HepG2 (cell line): Measurements from ENCODE around the gene TRAP1. TPM values are rescaled to one million over a fixed set of nuclear protein-coding genes. Genes with fewer than 3 reads are reported as not detected.

Experiments used
- AFF4 ChIP-seq: sonication (generic); formaldehyde crosslinking; IDR thresholded peaks from 2 replicates; pipeline ENCODE4 v1.4.0; 2020; ENCODE audit warnings: missing genetic modification reagents
- ARID3A ChIP-seq: IDR thresholded peaks from 2 replicates; pipeline ENCODE4 v1.6.1; 2012; ENCODE audit warnings: low read depth, low read length, improper control_type of control experiment
- GATA4 ChIP-seq: sonication (generic); IDR thresholded peaks from 2 replicates; pipeline ENCODE4 v1.6.1; 2016; ENCODE audit warnings: antibody characterized with exemption, low read depth, borderline replicate concordance
- GPBP1L1 ChIP-seq: sonication (generic); formaldehyde crosslinking; IDR thresholded peaks from 2 replicates; pipeline ENCODE4 v1.5.0; 2020; ENCODE audit warnings: mild to moderate bottlenecking, missing genetic modification reagents
- HOXA5 ChIP-seq: sonication (generic); formaldehyde crosslinking; IDR thresholded peaks from 2 replicates; pipeline ENCODE4 v1.4.0; 2020; ENCODE audit warnings: missing genetic modification reagents
- KAT2B ChIP-seq: fragments of 150-350 bp; IDR thresholded peaks from 2 replicates; pipeline ENCODE4 v1.6.1; 2014; ENCODE audit warnings: low read depth, low read length, borderline replicate concordance
- LBX2 ChIP-seq: sonication (generic); formaldehyde crosslinking; IDR thresholded peaks from 2 replicates; pipeline ENCODE4 v1.5.0; 2020; ENCODE audit warnings: missing genetic modification reagents, mild to moderate bottlenecking, borderline replicate concordance
- TBX2 ChIP-seq: sonication (generic); formaldehyde crosslinking; IDR thresholded peaks from 2 replicates; pipeline ENCODE4 v1.5.0; 2020; ENCODE audit warnings: missing genetic modification reagents, mild to moderate bottlenecking, borderline replicate concordance
- ZHX1 ChIP-seq: sonication (generic); formaldehyde crosslinking; IDR thresholded peaks from 2 replicates; pipeline ENCODE4 v1.8.1; 2022; ENCODE audit warnings: low read depth, mild to moderate bottlenecking, missing genetic modification reagents
- ZIK1 ChIP-seq: sonication (generic); formaldehyde crosslinking; IDR thresholded peaks from 2 replicates; pipeline ENCODE4 v1.5.0; 2020; ENCODE audit warnings: mild to moderate bottlenecking, low read depth, missing genetic modification reagents, borderline replicate concordance
- ZNF280B ChIP-seq: sonication (generic); formaldehyde crosslinking; IDR thresholded peaks from 2 replicates; pipeline ENCODE4 v1.5.0; 2020; ENCODE audit warnings: missing genetic modification reagents, mild to moderate bottlenecking, borderline replicate concordance
- polyA plus RNA-seq, 8 experiments: library from polyadenylated mRNA; depleted of rRNA in 3 of 8; stranded (reverse) in 7 of 8; unstranded in 1 of 8; fragments of >200 nt; fragmentation: Illumina TruSeq in 4 of 8; extraction: Trizol in 4 of 8; gene quantifications; 2 replicates each; pipeline versions ENCODE4 v1.2.1 to v1.2.3, GENCODE V29; 2011 to 2016; ENCODE audit warnings: low read depth in 4 of 8, missing spikeins in 1 of 8, mixed read lengths in 1 of 8; ENCODE audit not compliant: insufficient read depth in 1 of 8
- total RNA-seq, 5 experiments: library from RNA; depleted of rRNA; stranded (reverse); fragments of >200 nt; fragmentation: Illumina TruSeq; extraction: Trizol; gene quantifications; 2 replicates each; pipeline ENCODE4 v1.2.3, GENCODE V29; 2016; ENCODE audit warnings: low read depth in 1 of 5

The TRAP1 gene
- total and polyA plus RNA-seq, 2 of the 13 experiments (the other 11 are each of a cell fraction or from before 2014, with no cell fraction given), result 127 to 240 TPM

GRCh38 chr16:3695610-3696369 is 21.5 kb downstream of the TRAP1 start (continued):
- TF ChIP-seq ZHX1, result peak; percentile 80; the same call in 1 of the 2 replicates
- peak; percentile 35; the same call in 1 of the 2 replicates for TF ChIP-seq AFF4
- TF ChIP-seq ZIK1 (CRISPR knock-in tag), result 0 out of 2 replicates have a peak, but pooled peaks have one; percentile 33
- TF ChIP-seq ZNF280B, result peak; percentile 33
- TF ChIP-seq TBX2 (CRISPR knock-in tag), result peak; percentile 96
- peak; percentile 54; the same call in 1 of the 2 replicates for TF ChIP-seq GATA4
- peak; percentile 87 for TF ChIP-seq HOXA5 (CRISPR knock-in tag)
- peak; percentile 24 for TF ChIP-seq ARID3A
- TF ChIP-seq GPBP1L1 (CRISPR knock-in tag), result no peak
- TF ChIP-seq KAT2B, result peak; percentile 74
- no peak; the same call in 1 of the 2 replicates for TF ChIP-seq LBX2 (CRISPR knock-in tag)
